Gastrocnemius medialis (tissue), 4 donors: ENCODE measurements around the gene GSG1L.

Experiments
- POLR2A ChIP-seq, 2 donors: fragments of 450-650 bp; IDR thresholded peaks; one replicate each; pipeline ENCODE4 v1.6.1; 2017; ENCODE audit warnings: antibody characterized with exemption in 2 of 2, mild to moderate bottlenecking in 2 of 2, moderate library complexity in 2 of 2
- TF ChIP-seq, protein P1 (sequence below), 5 experiments: fragments of 450-650 bp in 3 of 5; fragments of 200-600 bp in 2 of 5; sonication (generic) in 2 of 5; IDR thresholded peaks in 4 of 5; conservative IDR thresholded peaks in 1 of 5; 1 replicate in 4 of 5; 2 replicates in 1 of 5; pipeline ENCODE4 v1.5.1; 2016 to 2019; ENCODE audit warnings: antibody characterized with exemption in 5 of 5, mild to moderate bottlenecking in 3 of 5, moderate library complexity in 3 of 5

DNA sequence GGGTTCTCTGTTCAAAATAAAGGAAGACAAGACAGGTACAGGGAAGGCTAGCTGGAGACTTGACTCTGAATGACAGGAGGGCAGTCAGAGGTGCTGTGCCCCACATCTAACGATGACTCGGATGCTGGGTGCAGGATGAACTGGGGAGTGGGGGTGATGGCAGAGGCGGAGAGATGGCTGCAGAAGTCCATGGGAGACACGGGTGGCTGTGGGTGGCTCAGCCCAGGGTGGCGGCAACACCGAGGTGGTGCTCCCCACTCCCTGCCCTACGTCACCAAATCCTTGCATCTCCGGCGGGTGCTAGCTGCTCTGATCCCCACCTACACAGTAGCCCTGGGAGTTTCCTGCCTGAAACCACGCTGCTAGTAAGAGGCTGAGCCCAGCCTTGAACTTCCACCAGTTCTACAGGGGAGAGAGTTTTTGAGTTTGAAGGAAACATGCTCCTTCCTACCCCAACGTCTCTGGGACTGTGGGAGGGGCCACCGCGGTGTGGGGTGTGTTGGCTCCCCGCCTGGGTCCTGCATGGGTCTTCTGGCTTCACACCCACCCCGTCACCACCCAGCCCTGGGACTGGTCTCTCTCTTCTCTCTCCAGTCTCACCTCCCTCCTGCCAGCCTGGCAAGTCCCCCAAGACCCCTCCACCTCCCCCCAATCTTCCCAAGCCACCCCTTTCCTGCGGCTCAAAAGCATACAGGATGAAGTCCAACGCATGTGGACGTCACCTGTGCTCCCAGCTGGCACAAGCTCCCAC lies 4.5 kb downstream of the GSG1L start:
- no peak for TF ChIP-seq POLR2A (IDR thresholded peaks at IDR 0.05)
- TF ChIP-seq, protein P1, sequence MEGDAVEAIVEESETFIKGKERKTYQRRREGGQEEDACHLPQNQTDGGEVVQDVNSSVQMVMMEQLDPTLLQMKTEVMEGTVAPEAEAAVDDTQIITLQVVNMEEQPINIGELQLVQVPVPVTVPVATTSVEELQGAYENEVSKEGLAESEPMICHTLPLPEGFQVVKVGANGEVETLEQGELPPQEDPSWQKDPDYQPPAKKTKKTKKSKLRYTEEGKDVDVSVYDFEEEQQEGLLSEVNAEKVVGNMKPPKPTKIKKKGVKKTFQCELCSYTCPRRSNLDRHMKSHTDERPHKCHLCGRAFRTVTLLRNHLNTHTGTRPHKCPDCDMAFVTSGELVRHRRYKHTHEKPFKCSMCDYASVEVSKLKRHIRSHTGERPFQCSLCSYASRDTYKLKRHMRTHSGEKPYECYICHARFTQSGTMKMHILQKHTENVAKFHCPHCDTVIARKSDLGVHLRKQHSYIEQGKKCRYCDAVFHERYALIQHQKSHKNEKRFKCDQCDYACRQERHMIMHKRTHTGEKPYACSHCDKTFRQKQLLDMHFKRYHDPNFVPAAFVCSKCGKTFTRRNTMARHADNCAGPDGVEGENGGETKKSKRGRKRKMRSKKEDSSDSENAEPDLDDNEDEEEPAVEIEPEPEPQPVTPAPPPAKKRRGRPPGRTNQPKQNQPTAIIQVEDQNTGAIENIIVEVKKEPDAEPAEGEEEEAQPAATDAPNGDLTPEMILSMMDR (IDR thresholded peaks at IDR 0.05 in 4 of 5, conservative IDR thresholded peaks at IDR 0.05 in 1 of 5) = no peak
